SK-N-SH (cell line): ENCODE data around the gene CAMK2N1. TPM values are rescaled to one million over a fixed set of nuclear protein-coding genes. Genes with fewer than 3 reads are reported as not detected.

Source experiments
- CTCF ChIA-PET: fragments of 300-600, 350-600 bp; formaldehyde crosslinking; extraction: SDS; loops from one replicate; lab custom pipeline; 2021; lab: Yijun Ruan, JAX
- POLR2A ChIA-PET: fragments of 350-600 bp; sonication (Branson Sonifier 250); formaldehyde crosslinking; extraction: SDS; loops from one replicate; lab custom pipeline; 2020; ENCODE audit warnings: antibody characterized with exemption, inconsistent platforms; lab: Yijun Ruan, JAX
- DNase-seq: peaks from one replicate; pipeline ENCODE4 v3.0.0; 2012
- H2AFZ ChIP-seq: fragments of 200-600 bp; sonication (generic); 2 replicates; pipeline ENCODE4 v1.8.1; 2016; ENCODE audit warnings: antibody characterized with exemption, mild to moderate bottlenecking, low read depth
- H3F3A ChIP-seq: fragments of 200-600 bp; sonication (generic); replicated peaks from 2 replicates; pipeline ENCODE3; 2016; ENCODE audit warnings: antibody characterized with exemption, mild to moderate bottlenecking; ENCODE audit not compliant: insufficient read depth
- H3K27ac ChIP-seq, 2 experiments: fragments of 200-500 bp in 1 of 2; fragments of 200-600 bp in 1 of 2; sonication (Bioruptor generic) in 1 of 2; sonication (generic), shearing (Covaris generic) in 1 of 2; 2 replicates each; pipeline versions ENCODE4 v1.5.1 to v1.6.1; 2014 to 2016; ENCODE audit warnings: low read depth in 2 of 2, inconsistent platforms in 1 of 2, low read length in 1 of 2, mild to moderate bottlenecking in 1 of 2, mixed read lengths in 1 of 2
- H3K27me3 ChIP-seq: fragments of 200-600 bp; sonication (generic), shearing (Covaris generic); 2 replicates; pipeline ENCODE4 v1.6.1; 2016; ENCODE audit warnings: mixed run types; ENCODE audit not compliant: insufficient read depth
- H3K36me3 ChIP-seq, 2 experiments: fragments of 200-500 bp in 1 of 2; fragments of 200-600 bp in 1 of 2; sonication (Bioruptor generic) in 1 of 2; sonication (generic) in 1 of 2; replicated peaks in 1 of 2; 2 replicates each; pipeline versions ENCODE3 to v1.5.1; 2014 to 2016; ENCODE audit warnings: low read length in 1 of 2, mild to moderate bottlenecking in 1 of 2; ENCODE audit not compliant: insufficient read depth in 2 of 2, control insufficient read depth in 1 of 2
- H3K4me1 ChIP-seq, 2 experiments: fragments of 200-500 bp in 1 of 2; fragments of 200-600 bp in 1 of 2; sonication (Bioruptor generic) in 1 of 2; sonication (generic), shearing (Covaris generic) in 1 of 2; 2 replicates each; pipeline versions ENCODE4 v1.5.1 to v1.6.1; 2014 to 2016; ENCODE audit warnings: low read depth in 1 of 2, low read length in 1 of 2, mixed run types in 1 of 2; ENCODE audit not compliant: insufficient read depth in 2 of 2, control insufficient read depth in 1 of 2
- H3K4me2 ChIP-seq: fragments of 200-600 bp; sonication (generic), shearing (Covaris generic); 2 replicates; pipeline ENCODE4 v1.6.1; 2017; ENCODE audit warnings: mixed run types
- H3K4me3 ChIP-seq, 2 experiments: fragments of 200-500 bp in 1 of 2; fragments of 200-600 bp in 1 of 2; sonication (Bioruptor generic) in 1 of 2; sonication (generic), shearing (Covaris generic) in 1 of 2; 2 replicates each; pipeline versions ENCODE4 v1.5.1 to v1.8.1; 2014 to 2016; ENCODE audit warnings: low read depth in 2 of 2, inconsistent platforms in 1 of 2, low read length in 1 of 2, mild to moderate bottlenecking in 1 of 2, mixed read lengths in 1 of 2, moderate library complexity in 1 of 2
- H3K79me2 ChIP-seq: fragments of 200-600 bp; sonication (generic); 2 replicates; pipeline ENCODE4 v1.8.1; 2017; ENCODE audit warnings: mild to moderate bottlenecking; ENCODE audit not compliant: insufficient read depth
- H3K9ac ChIP-seq: fragments of 200-600 bp; sonication (generic); 2 replicates; pipeline ENCODE4 v1.6.1; 2017; ENCODE audit warnings: mixed run types
- H3K9me2 ChIP-seq: fragments of 200-600 bp; sonication (generic); 2 replicates; pipeline ENCODE4 v1.6.1; 2017; ENCODE audit warnings: mixed run types
- H3K9me3 ChIP-seq: fragments of 200-600 bp; sonication (generic); 2 replicates; pipeline ENCODE4 v1.6.1; 2017; ENCODE audit warnings: mixed run types, mild to moderate bottlenecking, moderate library complexity
- H4K20me1 ChIP-seq: fragments of 200-600 bp; sonication (generic); 2 replicates; pipeline ENCODE4 v1.6.1; 2017; ENCODE audit warnings: mild to moderate bottlenecking, mixed run types; ENCODE audit not compliant: insufficient read depth
- ELF1 ChIP-seq: IDR thresholded peaks from 2 replicates; pipeline ENCODE4 v1.4.0; 2012
- EP300 ChIP-seq, 2 experiments: IDR thresholded peaks; 2 replicates each; pipeline versions ENCODE4 v1.4.0 to v1.6.1; 2012; ENCODE audit warnings: borderline replicate concordance in 1 of 2, low read depth in 1 of 2, low read length in 1 of 2
- FOXM1 ChIP-seq: IDR thresholded peaks from 2 replicates; pipeline ENCODE4 v1.4.0; 2012; ENCODE audit warnings: low read depth, mild to moderate bottlenecking
- GATA2 ChIP-seq: sonication (generic); formaldehyde crosslinking; IDR thresholded peaks from 2 replicates; pipeline ENCODE4 v1.5.0; 2020; ENCODE audit warnings: mild to moderate bottlenecking, missing genetic modification reagents
- JUND ChIP-seq: IDR thresholded peaks from 2 replicates; pipeline ENCODE4 v1.4.0; 2012
- NFIC ChIP-seq: IDR thresholded peaks from 2 replicates; pipeline ENCODE4 v1.4.0; 2012; ENCODE audit warnings: borderline replicate concordance
- PBX3 ChIP-seq: IDR thresholded peaks from 2 replicates; pipeline ENCODE4; 2012
- RAD21 ChIP-seq: IDR thresholded peaks from 2 replicates; pipeline ENCODE4 v1.6.1; 2012; ENCODE audit warnings: mild to moderate bottlenecking, low read length
- RCOR1 ChIP-seq: fragments of 150-350 bp; IDR thresholded peaks from 2 replicates; pipeline ENCODE4 v1.6.1; 2017; ENCODE audit warnings: antibody characterized with exemption, low read length
- RXRA ChIP-seq: IDR thresholded peaks from 2 replicates; pipeline ENCODE4 v1.4.0; 2012; ENCODE audit warnings: low read depth, mild to moderate bottlenecking, borderline replicate concordance
- SMC3 ChIP-seq: IDR thresholded peaks from 2 replicates; pipeline ENCODE4 v1.6.1; 2012; ENCODE audit warnings: low read depth, low read length, improper control_type of control experiment
- TEAD4 ChIP-seq: IDR thresholded peaks from 2 replicates; pipeline ENCODE4 v1.4.0; 2012; ENCODE audit warnings: mild to moderate bottlenecking, borderline replicate concordance; ENCODE audit not compliant: insufficient read depth
- USF1 ChIP-seq: IDR thresholded peaks from 2 replicates; pipeline ENCODE4 v1.4.0; 2012; ENCODE audit warnings: low read depth, borderline replicate concordance
- YY1 ChIP-seq: IDR thresholded peaks from 2 replicates; pipeline ENCODE4 v1.4.0; 2012; ENCODE audit warnings: low read depth, mild to moderate bottlenecking
- ZBTB33 ChIP-seq: IDR thresholded peaks from 2 replicates; pipeline ENCODE4 v1.4.0; 2012; ENCODE audit warnings: low read depth, borderline replicate concordance
- WGBS: methylation state at CpG from one replicate; pipeline ENCODE4 v1.1.6; 2017; ENCODE audit warnings: low lambda C conversion rate; 5-methylcytosine and 5-hydroxymethylcytosine counted together
- polyA plus RNA-seq, 3 experiments: library from polyadenylated mRNA; depleted of rRNA; stranded (reverse); fragments of >200 nt; gene quantifications; 2 replicates each; pipeline ENCODE4 v1.2.3, GENCODE V29; 2012
- TF ChIP-seq, protein P1 (sequence below): IDR thresholded peaks from 2 replicates; pipeline ENCODE4 v1.4.0; 2012; ENCODE audit warnings: low read depth

Gene CAMK2N1
- polyA plus RNA-seq, 1 of the 3 experiments (the other 2 are of a cell fraction): 5.3 TPM

DNA sequence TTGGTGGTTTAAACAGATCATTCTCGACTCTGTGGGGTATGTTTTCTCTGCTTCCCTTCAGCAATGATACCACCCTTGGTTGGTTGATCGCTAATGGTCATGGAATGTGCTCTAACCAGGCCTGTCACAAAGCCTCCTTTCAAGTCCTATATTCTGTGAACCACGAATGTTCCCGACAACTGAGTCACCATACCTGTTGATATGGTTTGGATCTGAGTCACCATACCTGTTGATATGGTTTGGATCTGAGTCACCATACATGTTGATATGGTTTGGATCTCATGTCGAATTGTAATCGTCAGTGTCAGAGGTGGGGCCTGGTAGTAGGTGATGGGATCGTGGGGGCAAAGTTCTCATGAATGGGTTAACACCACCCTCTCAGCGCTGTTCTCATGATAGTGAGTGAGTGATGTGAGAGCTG is 10.2 kb upstream of the CAMK2N1 start (continued):
- TF ChIP-seq FOXM1 (no peak), GATA2 (CRISPR knock-in tag) (no peak), ELF1 (no peak), RXRA (peak; percentile 36; the same call in 1 of the 2 replicates), RCOR1 (no peak), EP300 (IDR thresholded peaks at IDR 0.05; ENCODE audit: borderline replicate concordance in 1 of 2, low read depth in 1 of 2, low read length in 1 of 2) (peak in 1 of 2 experiments; percentile 71; a peak in 1 of 4 replicates), PBX3 (peak; percentile 80), YY1 (no peak), TEAD4 (0 out of 2 replicates have a peak, but pooled peaks have one; percentile 46), SMC3 (no peak)

DNA sequence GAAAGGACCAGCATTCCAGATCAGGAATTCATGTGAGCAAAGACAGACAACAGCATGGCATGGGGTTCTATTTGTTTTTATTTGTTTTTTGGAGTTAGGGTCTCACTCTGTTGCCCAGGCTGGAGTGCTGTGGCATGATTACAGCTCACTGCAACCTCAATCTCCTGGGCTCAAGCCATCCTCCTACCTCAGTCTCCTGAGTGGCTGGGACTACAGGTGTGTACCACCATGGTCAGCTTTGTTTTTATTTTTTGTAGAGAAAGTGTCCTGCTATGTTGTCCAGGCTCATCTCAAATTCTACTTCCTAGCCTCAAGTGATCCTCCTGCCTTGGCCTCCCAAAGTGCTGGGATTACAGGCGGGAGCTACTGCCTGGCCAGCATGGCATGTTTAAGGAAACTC is 9.7 kb upstream of the CAMK2N1 start:
- Histone ChIP-seq H3K36me3 (peaks cover 0 to 26% of the 10 kb centered on the region in 2 experiments), H3K4me2 (no peak overlapping the region; the same call in 1 of the 2 replicates), H3K27me3 (no peaks in the 10 kb centered on the region), H3F3A (peaks cover 8% of the 10 kb centered on the region), H3K9ac (no peak overlapping the region), H3K9me2 (no peaks in the 10 kb centered on the region), H3K4me1 (peaks cover 11 to 16% of the 10 kb centered on the region in 2 experiments; a peak in 3 of 4 replicates), H3K79me2 (no peaks in the 10 kb centered on the region), H4K20me1 (no peaks in the 10 kb centered on the region), H3K9me3 (no peaks in the 10 kb centered on the region), H3K27ac (peak overlapping the region in 1 of 2 experiments; percentile 39; a peak in 1 of 4 replicates), H3K4me3 (no peak overlapping the region), H2AFZ (no peak overlapping the region)
- ChIA-PET CTCF (interaction anchor here (1.1 to 14.4 kb wide), 13 partner anchors 11 to 577 kb away, joined by 3 to 286 read pairs (median 26); partner anchors contain the start of genes CAMK2N1 and MUL1), POLR2A (interaction anchor here (1.9 kb wide), 1 partner anchor 12 kb away, joined by 7 read pairs; the partner anchor contains the start of gene MUL1)
- DNase-seq: no peak
- TF ChIP-seq ZBTB33 (no peak), RAD21 (no peak), RXRA (no peak), SMC3 (no peak), USF1 (no peak), NFIC (no peak), JUND (no peak)
- TF ChIP-seq, protein P1, sequence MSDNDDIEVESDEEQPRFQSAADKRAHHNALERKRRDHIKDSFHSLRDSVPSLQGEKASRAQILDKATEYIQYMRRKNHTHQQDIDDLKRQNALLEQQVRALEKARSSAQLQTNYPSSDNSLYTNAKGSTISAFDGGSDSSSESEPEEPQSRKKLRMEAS: no peak
- WGBS: 100% methylated on average over 1 of the region's 1 CpG
